HepG2 (cell line): ENCODE results near the gene SUSD2. TPM values are rescaled to one million over a fixed set of nuclear protein-coding genes. Genes with fewer than 3 reads are reported as not detected.

Source experiments
- CEBPZ ChIP-seq: IDR thresholded peaks from 2 replicates; pipeline ENCODE4 v1.6.1; 2012; ENCODE audit warnings: low read length, improper control_type of control experiment
- ELF4 ChIP-seq: sonication (generic); formaldehyde crosslinking; IDR thresholded peaks from 2 replicates; pipeline ENCODE4 v1.5.0; 2020; ENCODE audit warnings: missing genetic modification reagents, mild to moderate bottlenecking, moderate library complexity, borderline replicate concordance
- GFI1 ChIP-seq: sonication (generic); formaldehyde crosslinking; IDR thresholded peaks from 2 replicates; pipeline ENCODE4 v1.5.0; 2020; ENCODE audit warnings: missing genetic modification reagents, mild to moderate bottlenecking, borderline replicate concordance
- HNF1B ChIP-seq: sonication (generic); formaldehyde crosslinking; IDR thresholded peaks from 2 replicates; pipeline ENCODE4 v1.5.1; 2020; ENCODE audit warnings: mild to moderate bottlenecking, moderate library complexity, missing genetic modification reagents
- MED1 ChIP-seq: sonication (generic); formaldehyde crosslinking; IDR thresholded peaks from 2 replicates; pipeline ENCODE4 v1.4.0; 2020; ENCODE audit warnings: missing genetic modification reagents
- PBX2 ChIP-seq: IDR thresholded peaks from 2 replicates; pipeline ENCODE4 v1.6.1; 2016; ENCODE audit warnings: control low read depth
- RFXANK ChIP-seq: IDR thresholded peaks from 2 replicates; pipeline ENCODE4 v1.6.1; 2016
- SMAD1 ChIP-seq: sonication (generic); formaldehyde crosslinking; IDR thresholded peaks from 2 replicates; pipeline ENCODE4 v1.4.0; 2020; ENCODE audit warnings: missing genetic modification reagents, low read depth, mild to moderate bottlenecking, borderline replicate concordance
- TOPORS ChIP-seq: sonication (generic); formaldehyde crosslinking; IDR thresholded peaks from 2 replicates; pipeline ENCODE4 v1.8.0; 2023; ENCODE audit warnings: mild to moderate bottlenecking, missing genetic modification reagents
- YY1 ChIP-seq: IDR thresholded peaks from 2 replicates; pipeline ENCODE4 v1.6.1; 2011; ENCODE audit warnings: low read length, low read depth, moderate library complexity, mild to moderate bottlenecking; ENCODE audit not compliant: insufficient read depth, insufficient replicate concordance
- ZBTB42 ChIP-seq: sonication (generic); formaldehyde crosslinking; IDR thresholded peaks from 2 replicates; pipeline ENCODE4 v1.5.0; 2020; ENCODE audit warnings: mild to moderate bottlenecking, missing genetic modification reagents
- ZFYVE20 ChIP-seq: sonication (generic); formaldehyde crosslinking; IDR thresholded peaks from 2 replicates; pipeline ENCODE4 v1.8.0; 2023; ENCODE audit warnings: low read depth, mild to moderate bottlenecking, moderate library complexity, missing genetic modification reagents, borderline replicate concordance
- ZNF430 ChIP-seq: sonication (generic); formaldehyde crosslinking; IDR thresholded peaks from 2 replicates; pipeline ENCODE4 v1.9.0; 2021; ENCODE audit warnings: mild to moderate bottlenecking, missing genetic modification reagents
- ZNF547 ChIP-seq: sonication (generic); formaldehyde crosslinking; IDR thresholded peaks from 2 replicates; pipeline ENCODE4 v1.5.1; 2020; ENCODE audit warnings: mild to moderate bottlenecking, missing genetic modification reagents
- ZNF878 ChIP-seq: sonication (generic); formaldehyde crosslinking; IDR thresholded peaks from 2 replicates; pipeline ENCODE4 v1.8.1; 2023; ENCODE audit warnings: mild to moderate bottlenecking, missing genetic modification reagents, moderate library complexity
- polyA plus RNA-seq, 8 experiments: library from polyadenylated mRNA; depleted of rRNA in 3 of 8; stranded (reverse) in 7 of 8; unstranded in 1 of 8; fragments of >200 nt; fragmentation: Illumina TruSeq in 4 of 8; extraction: Trizol in 4 of 8; gene quantifications; 2 replicates each; pipeline versions ENCODE4 v1.2.1 to v1.2.3, GENCODE V29; 2011 to 2016; ENCODE audit warnings: low read depth in 4 of 8, missing spikeins in 1 of 8, mixed read lengths in 1 of 8; ENCODE audit not compliant: insufficient read depth in 1 of 8
- total RNA-seq, 5 experiments: library from RNA; depleted of rRNA; stranded (reverse); fragments of >200 nt; fragmentation: Illumina TruSeq; extraction: Trizol; gene quantifications; 2 replicates each; pipeline ENCODE4 v1.2.3, GENCODE V29; 2016; ENCODE audit warnings: low read depth in 1 of 5
- TF ChIP-seq, protein P1 (sequence below): sonication (generic); formaldehyde crosslinking; IDR thresholded peaks from 2 replicates; pipeline ENCODE4 v1.4.0; 2020; ENCODE audit warnings: low read depth, mild to moderate bottlenecking, missing genetic modification reagents
- TF ChIP-seq, protein P2 (sequence below): sonication (generic); formaldehyde crosslinking; IDR thresholded peaks from 2 replicates; pipeline ENCODE4 v1.4.0; 2020; ENCODE audit warnings: missing genetic modification reagents, borderline replicate concordance

Gene SUSD2
- total and polyA plus RNA-seq, 2 of the 13 experiments (the other 11 are each of a cell fraction or from before 2014, with no cell fraction given): 2.1 to 11.0 TPM

DNA sequence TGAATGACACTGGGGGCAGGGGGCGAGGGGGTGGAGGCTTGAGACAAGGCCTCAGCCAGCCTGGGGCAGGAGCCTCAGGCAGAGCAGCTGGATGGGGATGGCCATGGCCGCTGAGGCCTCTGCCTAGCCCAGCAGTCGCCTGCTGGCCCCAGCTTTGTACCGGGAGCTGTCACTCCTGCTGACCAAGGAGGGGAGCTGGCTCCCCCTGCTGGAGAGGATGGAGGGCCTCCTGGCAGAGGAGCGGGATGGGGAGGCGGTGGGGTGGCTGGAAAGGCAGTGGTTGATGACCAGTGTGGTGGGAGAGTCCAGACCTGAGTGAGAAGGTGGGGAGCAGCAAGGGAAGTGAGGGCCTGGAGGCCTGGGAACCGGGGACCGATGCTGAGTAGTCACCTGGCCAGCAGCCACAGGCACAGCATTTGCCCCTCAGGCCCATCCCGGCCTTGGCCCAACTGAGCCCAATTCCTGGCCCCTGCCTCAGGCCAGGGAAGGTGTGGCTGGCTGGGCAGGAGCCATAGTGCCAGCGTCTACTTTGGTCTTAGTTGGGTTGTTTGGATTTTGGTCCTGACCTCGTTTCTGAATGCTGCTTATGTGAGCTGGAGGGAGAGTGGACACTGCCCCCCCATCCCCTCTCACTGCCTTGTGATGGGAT lies 6.0 kb upstream of the SUSD2 start (continued):
- TF ChIP-seq YY1 (peak; percentile 48), CEBPZ (no peak), ZNF547 (CRISPR knock-in tag) (no peak), ZNF878 (CRISPR knock-in tag) (no peak), PBX2 (peak; percentile 47; the same call in 1 of the 2 replicates), ELF4 (CRISPR knock-in tag) (no peak), HNF1B (CRISPR knock-in tag) (peak; percentile 55; the same call in 1 of the 2 replicates), ZNF430 (CRISPR knock-in tag) (no peak), GFI1 (CRISPR knock-in tag) (no peak), TOPORS (no peak), MED1 (CRISPR knock-in tag) (no peak), ZFYVE20 (CRISPR knock-in tag) (no peak), SMAD1 (CRISPR knock-in tag) (no peak), ZBTB42 (no peak), RFXANK (CRISPR knock-in tag) (no peak)
- TF ChIP-seq, protein P1, sequence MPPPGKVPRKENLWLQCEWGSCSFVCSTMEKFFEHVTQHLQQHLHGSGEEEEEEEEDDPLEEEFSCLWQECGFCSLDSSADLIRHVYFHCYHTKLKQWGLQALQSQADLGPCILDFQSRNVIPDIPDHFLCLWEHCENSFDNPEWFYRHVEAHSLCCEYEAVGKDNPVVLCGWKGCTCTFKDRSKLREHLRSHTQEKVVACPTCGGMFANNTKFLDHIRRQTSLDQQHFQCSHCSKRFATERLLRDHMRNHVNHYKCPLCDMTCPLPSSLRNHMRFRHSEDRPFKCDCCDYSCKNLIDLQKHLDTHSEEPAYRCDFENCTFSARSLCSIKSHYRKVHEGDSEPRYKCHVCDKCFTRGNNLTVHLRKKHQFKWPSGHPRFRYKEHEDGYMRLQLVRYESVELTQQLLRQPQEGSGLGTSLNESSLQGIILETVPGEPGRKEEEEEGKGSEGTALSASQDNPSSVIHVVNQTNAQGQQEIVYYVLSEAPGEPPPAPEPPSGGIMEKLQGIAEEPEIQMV (CRISPR knock-in tag): peak; percentile 30; the same call in 1 of the 2 replicates
- TF ChIP-seq, protein P2, sequence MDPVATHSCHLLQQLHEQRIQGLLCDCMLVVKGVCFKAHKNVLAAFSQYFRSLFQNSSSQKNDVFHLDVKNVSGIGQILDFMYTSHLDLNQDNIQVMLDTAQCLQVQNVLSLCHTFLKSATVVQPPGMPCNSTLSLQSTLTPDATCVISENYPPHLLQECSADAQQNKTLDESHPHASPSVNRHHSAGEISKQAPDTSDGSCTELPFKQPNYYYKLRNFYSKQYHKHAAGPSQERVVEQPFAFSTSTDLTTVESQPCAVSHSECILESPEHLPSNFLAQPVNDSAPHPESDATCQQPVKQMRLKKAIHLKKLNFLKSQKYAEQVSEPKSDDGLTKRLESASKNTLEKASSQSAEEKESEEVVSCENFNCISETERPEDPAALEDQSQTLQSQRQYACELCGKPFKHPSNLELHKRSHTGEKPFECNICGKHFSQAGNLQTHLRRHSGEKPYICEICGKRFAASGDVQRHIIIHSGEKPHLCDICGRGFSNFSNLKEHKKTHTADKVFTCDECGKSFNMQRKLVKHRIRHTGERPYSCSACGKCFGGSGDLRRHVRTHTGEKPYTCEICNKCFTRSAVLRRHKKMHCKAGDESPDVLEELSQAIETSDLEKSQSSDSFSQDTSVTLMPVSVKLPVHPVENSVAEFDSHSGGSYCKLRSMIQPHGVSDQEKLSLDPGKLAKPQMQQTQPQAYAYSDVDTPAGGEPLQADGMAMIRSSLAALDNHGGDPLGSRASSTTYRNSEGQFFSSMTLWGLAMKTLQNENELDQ (CRISPR knock-in tag): no peak
